SK-N-SH treated with all-trans-retinoic acid at 6 μM for 48 hours (cell line): ENCODE results near the gene NUP210L.
"Not testable (repeated sequence)": the region's sequence is repeated elsewhere in the genome, so short reads cannot be mapped to it uniquely, and the experiment has no call there.

Experiments
- ATAC-seq: fragments of 200-7000 bp; cut with Tn5 transposase; 3 replicates; pipeline ENCODE4 v1.9.1; 2020; ENCODE audit warnings: mild to moderate bottlenecking, moderate library complexity
- ARNTL ChIP-seq: fragments of 450-650 bp; formaldehyde crosslinking; IDR thresholded peaks from 2 replicates; pipeline ENCODE4 v1.5.0; 2020; ENCODE audit warnings: low read depth, mild to moderate bottlenecking, moderate library complexity, borderline replicate concordance
- BACH2 ChIP-seq: fragments of 250-450 bp; sonication (Bioruptor Pico); IDR thresholded peaks from 2 replicates; pipeline ENCODE4 v1.9.0; 2021; ENCODE audit warnings: mild to moderate bottlenecking, borderline replicate concordance
- CREB5 ChIP-seq: fragments of 250-450 bp; sonication (Bioruptor Pico); IDR thresholded peaks from 2 replicates; pipeline ENCODE4 v1.5.1; 2020; ENCODE audit warnings: low read depth, mild to moderate bottlenecking, moderate library complexity
- CSDC2 ChIP-seq: fragments of 250-450 bp; sonication (Bioruptor Pico); IDR thresholded peaks from 2 replicates; pipeline ENCODE4 v1.5.0; 2020; ENCODE audit warnings: mild to moderate bottlenecking, moderate library complexity
- CSRNP3 ChIP-seq: fragments of 250-450 bp; sonication (Bioruptor Pico); IDR thresholded peaks from 2 replicates; pipeline ENCODE4 v1.5.1; 2021; ENCODE audit warnings: mild to moderate bottlenecking, moderate library complexity
- ESRRG ChIP-seq: fragments of 250-450 bp; sonication (Bioruptor Pico); IDR thresholded peaks from 2 replicates; pipeline ENCODE4 v1.6.1; 2021; ENCODE audit warnings: mild to moderate bottlenecking
- GLIS3 ChIP-seq: fragments of 250-450 bp; sonication (Bioruptor Pico); IDR thresholded peaks from 2 replicates; pipeline ENCODE4 v1.5.0; 2020; ENCODE audit warnings: mild to moderate bottlenecking, moderate library complexity
- ISL1 ChIP-seq: fragments of 250-450 bp; sonication (Bioruptor Pico); IDR thresholded peaks from 2 replicates; pipeline ENCODE4 v2.1.2; 2022; ENCODE audit warnings: mild to moderate bottlenecking, moderate library complexity
- PATZ1 ChIP-seq: fragments of 250-450 bp; sonication (Bioruptor Pico); IDR thresholded peaks from 2 replicates; pipeline ENCODE4 v1.8.0; 2020; ENCODE audit warnings: mild to moderate bottlenecking, moderate library complexity, borderline replicate concordance
- POU6F1 ChIP-seq: fragments of 250-450 bp; sonication (Bioruptor Pico); IDR thresholded peaks from 2 replicates; pipeline ENCODE4 v1.8.0; 2021; ENCODE audit warnings: low read depth, mild to moderate bottlenecking, moderate library complexity, borderline replicate concordance
- PPARA ChIP-seq: fragments of 250-450 bp; sonication (Bioruptor Pico); IDR thresholded peaks from 2 replicates; pipeline ENCODE4 v1.5.0; 2020; ENCODE audit warnings: mild to moderate bottlenecking, borderline replicate concordance
- RARB ChIP-seq: fragments of 250-450 bp; sonication (Bioruptor Pico); IDR thresholded peaks from 2 replicates; pipeline ENCODE4 v1.8.0; 2021; ENCODE audit warnings: mild to moderate bottlenecking, moderate library complexity
- SNAI2 ChIP-seq: fragments of 250-450 bp; sonication (Bioruptor Pico); IDR thresholded peaks from 2 replicates; pipeline ENCODE4 v1.5.0; 2020; ENCODE audit warnings: mild to moderate bottlenecking, moderate library complexity
- TCF4 ChIP-seq: fragments of 250-450 bp; sonication (Bioruptor Pico); IDR thresholded peaks from 2 replicates; pipeline ENCODE4 v1.8.0; 2021; ENCODE audit warnings: mild to moderate bottlenecking, moderate library complexity, borderline replicate concordance
- TOX ChIP-seq: fragments of 250-450 bp; sonication (Bioruptor Pico); IDR thresholded peaks from 2 replicates; pipeline ENCODE4 v1.8.0; 2021; ENCODE audit warnings: mild to moderate bottlenecking, moderate library complexity, borderline replicate concordance
- TSHZ2 ChIP-seq: fragments of 250-450 bp; sonication (Bioruptor Pico); IDR thresholded peaks from 2 replicates; pipeline ENCODE4 v1.5.0; 2020; ENCODE audit warnings: mild to moderate bottlenecking, moderate library complexity
- ZC3H10 ChIP-seq: fragments of 250-450 bp; sonication (Bioruptor Pico); IDR thresholded peaks from 2 replicates; pipeline ENCODE4 v1.5.1; 2021; ENCODE audit warnings: mild to moderate bottlenecking, moderate library complexity
- ZFP3 ChIP-seq: fragments of 250-450 bp; sonication (Bioruptor Pico); IDR thresholded peaks from 2 replicates; pipeline ENCODE4 v1.5.0; 2020; ENCODE audit warnings: mild to moderate bottlenecking, moderate library complexity
- ZFP30 ChIP-seq: fragments of 450-650 bp; formaldehyde crosslinking; IDR thresholded peaks from 2 replicates; pipeline ENCODE4 v1.5.0; 2022; ENCODE audit warnings: mild to moderate bottlenecking, moderate library complexity
- ZNF565 ChIP-seq: fragments of 450-650 bp; formaldehyde crosslinking; conservative IDR thresholded peaks from 2 replicates; pipeline ENCODE4 v1.5.0; 2020; ENCODE audit warnings: low read depth, mild to moderate bottlenecking, moderate library complexity
- ZNF70 ChIP-seq: fragments of 450-650 bp; formaldehyde crosslinking; IDR thresholded peaks from 2 replicates; pipeline ENCODE4 v1.5.0; 2020; ENCODE audit warnings: mild to moderate bottlenecking, moderate library complexity
- ZNF8 ChIP-seq: fragments of 450-650 bp; formaldehyde crosslinking; IDR thresholded peaks from 2 replicates; pipeline ENCODE4 v1.5.0; 2020; ENCODE audit warnings: mild to moderate bottlenecking, moderate library complexity

NUP210L gene

GRCh38 chr1:154093699-154094098 lies 61.2 kb downstream of the NUP210L start:
- TF ChIP-seq RARB (CRISPR knock-in tag) = no peak
- no peak for TF ChIP-seq SNAI2
- TF ChIP-seq ESRRG (CRISPR knock-in tag) = no peak
- no peak for TF ChIP-seq ISL1
- no peak for TF ChIP-seq GLIS3 (CRISPR knock-in tag)
- TF ChIP-seq TOX (CRISPR knock-in tag) = no peak
- TF ChIP-seq ZC3H10 (CRISPR knock-in tag) = no peak
- TF ChIP-seq PPARA = no peak
- no peak for TF ChIP-seq CSRNP3 (CRISPR knock-in tag)
- TF ChIP-seq ARNTL (CRISPR knock-in tag) = no peak
- no peak for TF ChIP-seq POU6F1 (CRISPR knock-in tag)
- no peak for TF ChIP-seq PATZ1
- no peak for TF ChIP-seq TCF4 (CRISPR knock-in tag)
- no peak for TF ChIP-seq BACH2 (CRISPR knock-in tag)
- TF ChIP-seq ZNF70 = no peak
- no peak for ATAC-seq

- ATAC-seq = no peak
- TF ChIP-seq BACH2 (CRISPR knock-in tag) = no peak
- no peak for TF ChIP-seq ZFP3 (CRISPR knock-in tag)
- TF ChIP-seq ESRRG (CRISPR knock-in tag) = no peak
- no peak for TF ChIP-seq ARNTL (CRISPR knock-in tag)
- no peak for TF ChIP-seq GLIS3 (CRISPR knock-in tag)
- no peak for TF ChIP-seq POU6F1 (CRISPR knock-in tag)
- no peak for TF ChIP-seq ISL1
- no peak for TF ChIP-seq CSDC2 (CRISPR knock-in tag)
- TF ChIP-seq ZC3H10 (CRISPR knock-in tag) = no peak
- no peak for TF ChIP-seq PPARA
- TF ChIP-seq RARB (CRISPR knock-in tag) = no peak
- no peak for TF ChIP-seq ZNF8
Observed at GRCh38 chr1:154091706-154092105, 63.2 kb downstream of the NUP210L start.

GRCh38 chr1:154087574-154087973 lies 67.3 kb downstream of the NUP210L start:
- no peak for ATAC-seq
- no peak for TF ChIP-seq TSHZ2 (CRISPR knock-in tag)
- TF ChIP-seq TOX (CRISPR knock-in tag) = no peak
- no peak for TF ChIP-seq ZFP30 (CRISPR knock-in tag)
- TF ChIP-seq ZNF565 = no peak
- no peak for TF ChIP-seq RARB (CRISPR knock-in tag)
- no peak for TF ChIP-seq ARNTL (CRISPR knock-in tag)
- TF ChIP-seq CREB5 (CRISPR knock-in tag) = no peak
- no peak for TF ChIP-seq ZNF70
- TF ChIP-seq GLIS3 (CRISPR knock-in tag) = no peak
- no peak for TF ChIP-seq CSRNP3 (CRISPR knock-in tag)
- no peak for TF ChIP-seq BACH2 (CRISPR knock-in tag)
- no peak for TF ChIP-seq ZNF8

- ATAC-seq = not testable (repeated sequence)
Observed at GRCh38 chr1:154083057-154083456, 71.8 kb downstream of the NUP210L start.
